Endothelial cell of umbilical vein (primary cell): ENCODE results near the gene SDCBP2.

ENCODE experiments used
- EZH2 ChIP-seq: IDR thresholded peaks from 2 replicates; pipeline ENCODE4 v1.6.1; 2012; ENCODE audit warnings: borderline replicate concordance, low read depth, mild to moderate bottlenecking, moderate library complexity, low read length, inconsistent platforms; ENCODE audit not compliant: severe bottlenecking
- FOS ChIP-seq: IDR thresholded peaks from 2 replicates; pipeline ENCODE4 v1.6.1; 2011; ENCODE audit warnings: mild to moderate bottlenecking, low read length, moderate library complexity, borderline replicate concordance; ENCODE audit not compliant: insufficient read depth
- GATA2 ChIP-seq: IDR thresholded peaks from 2 replicates; pipeline ENCODE4 v1.7.0; 2011; ENCODE audit warnings: low read depth, mild to moderate bottlenecking, moderate library complexity, mixed read lengths, low read length; ENCODE audit not compliant: insufficient read length, insufficient read depth
- JUN ChIP-seq: IDR thresholded peaks from 2 replicates; pipeline ENCODE4 v1.6.1; 2011; ENCODE audit warnings: borderline replicate concordance, low read depth; ENCODE audit not compliant: insufficient read length, insufficient read depth
- MYC ChIP-seq: IDR thresholded peaks from one replicate; pipeline ENCODE4 v1.6.1; 2011; ENCODE audit warnings: mild to moderate bottlenecking, low read depth, low read length
- POLR2A ChIP-seq: IDR thresholded peaks from 2 replicates; pipeline ENCODE4 v1.6.1; 2012; ENCODE audit warnings: low read depth, mild to moderate bottlenecking, control low read depth, low read length
- POLR2AphosphoS5 ChIP-seq: IDR thresholded peaks from 2 replicates; pipeline ENCODE4 v1.6.1; 2012; ENCODE audit warnings: low read depth, mild to moderate bottlenecking, control low read depth, low read length, moderate library complexity; ENCODE audit not compliant: insufficient read depth
- TF ChIP-seq, protein P1 (sequence below), 2 donors: IDR thresholded peaks; 1 replicate in 1 of 2; 2 replicates in 1 of 2; pipeline ENCODE4 v1.5.1; 2011; ENCODE audit warnings: low read length in 2 of 2, mild to moderate bottlenecking in 2 of 2, moderate library complexity in 2 of 2, control low read depth in 1 of 2, inconsistent platforms in 1 of 2, low read depth in 1 of 2; ENCODE audit not compliant: insufficient read depth in 1 of 2; ENCODE audit errors: extremely low read depth in 1 of 2
- TF ChIP-seq, protein P2 (sequence below): IDR thresholded peaks from 2 replicates; pipeline ENCODE4 v1.6.1; 2011; ENCODE audit not compliant: insufficient read depth, insufficient read length

DNA sequence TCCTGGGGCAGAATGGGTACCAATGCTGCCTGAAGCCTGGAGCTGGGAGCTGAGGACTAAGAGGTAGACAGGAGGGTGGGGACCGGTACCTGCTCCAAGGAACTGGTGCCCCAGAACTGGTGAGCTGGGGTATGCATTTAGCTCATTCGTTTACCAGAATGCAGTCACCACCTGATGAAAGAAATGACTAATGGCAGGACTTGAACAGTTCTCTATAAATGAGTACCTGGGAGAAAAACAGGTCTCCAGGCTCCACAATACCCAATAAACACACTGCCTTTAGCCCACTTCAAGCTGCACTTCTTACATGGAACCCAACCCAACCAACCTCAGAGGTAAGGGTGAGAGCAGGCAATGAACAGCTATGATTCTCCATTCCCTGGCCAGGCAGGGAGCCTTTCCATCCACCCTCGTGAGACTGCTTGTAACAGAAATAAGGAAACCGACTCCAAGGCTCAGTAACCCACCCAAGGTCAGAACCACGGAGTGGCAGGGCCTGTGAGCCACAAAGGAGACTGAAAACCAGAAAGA lies 48.5 kb upstream of the SDCBP2 start:
- TF ChIP-seq, protein P1, sequence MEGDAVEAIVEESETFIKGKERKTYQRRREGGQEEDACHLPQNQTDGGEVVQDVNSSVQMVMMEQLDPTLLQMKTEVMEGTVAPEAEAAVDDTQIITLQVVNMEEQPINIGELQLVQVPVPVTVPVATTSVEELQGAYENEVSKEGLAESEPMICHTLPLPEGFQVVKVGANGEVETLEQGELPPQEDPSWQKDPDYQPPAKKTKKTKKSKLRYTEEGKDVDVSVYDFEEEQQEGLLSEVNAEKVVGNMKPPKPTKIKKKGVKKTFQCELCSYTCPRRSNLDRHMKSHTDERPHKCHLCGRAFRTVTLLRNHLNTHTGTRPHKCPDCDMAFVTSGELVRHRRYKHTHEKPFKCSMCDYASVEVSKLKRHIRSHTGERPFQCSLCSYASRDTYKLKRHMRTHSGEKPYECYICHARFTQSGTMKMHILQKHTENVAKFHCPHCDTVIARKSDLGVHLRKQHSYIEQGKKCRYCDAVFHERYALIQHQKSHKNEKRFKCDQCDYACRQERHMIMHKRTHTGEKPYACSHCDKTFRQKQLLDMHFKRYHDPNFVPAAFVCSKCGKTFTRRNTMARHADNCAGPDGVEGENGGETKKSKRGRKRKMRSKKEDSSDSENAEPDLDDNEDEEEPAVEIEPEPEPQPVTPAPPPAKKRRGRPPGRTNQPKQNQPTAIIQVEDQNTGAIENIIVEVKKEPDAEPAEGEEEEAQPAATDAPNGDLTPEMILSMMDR (IDR thresholded peaks at IDR 0.05; ENCODE audit: extremely low read depth in 1 of 2, insufficient read depth in 1 of 2, low read depth in 1 of 2, low read length in 2 of 2), result no peak
- TF ChIP-seq GATA2 (no peak), POLR2A (no peak), POLR2AphosphoS5 (no peak), MYC (no peak), EZH2 (no peak), JUN (no peak), FOS (no peak)
- TF ChIP-seq, protein P2, sequence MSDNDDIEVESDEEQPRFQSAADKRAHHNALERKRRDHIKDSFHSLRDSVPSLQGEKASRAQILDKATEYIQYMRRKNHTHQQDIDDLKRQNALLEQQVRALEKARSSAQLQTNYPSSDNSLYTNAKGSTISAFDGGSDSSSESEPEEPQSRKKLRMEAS, result no peak
